Endothelial cell of umbilical vein (primary cell): ENCODE measurements around the gene RIMBP2. TPM values are rescaled to one million over a fixed set of nuclear protein-coding genes. Genes with fewer than 3 reads are reported as not detected.

Experiments
- BruUV-seq: library from RNA; stranded (reverse); fragments of 400-500 nt; replicated peaks from 2 replicates; lab custom pipeline; 2021; lab: Mats Ljungman, UMichigan
- CTCF ChIA-PET: fragments of 300-600, 350-600 bp; sonication (Branson Sonifier 250); formaldehyde crosslinking; loops from one replicate; lab custom pipeline; 2021; ENCODE audit warnings: antibody characterized with exemption, inconsistent platforms; lab: Charles Lee
- POLR2A ChIA-PET: fragments of 300-600, 350-600 bp; sonication (Branson Sonifier 250); formaldehyde crosslinking; loops from one replicate; lab custom pipeline; 2021; ENCODE audit warnings: antibody characterized with exemption, inconsistent platforms; lab: Charles Lee
- DNase-seq: peaks from one replicate; pipeline ENCODE4 v3.0.0-alpha.2; 2011; ENCODE audit warnings: low read depth, low spot score
- FAIRE-seq: peaks from 2 replicates; lab custom pipeline; 2011; peaks lifted over from hg19 to GRCh38; lab: Jason Lieb, UNC
- H2AFZ ChIP-seq: 2 replicates; pipeline ENCODE4 v1.6.0; 2012; ENCODE audit warnings: low read depth, low read length, control low read depth, inconsistent platforms
- H3K27ac ChIP-seq: 2 replicates; pipeline ENCODE4 v1.5.1; 2011; ENCODE audit warnings: low read depth, mild to moderate bottlenecking, control low read depth, low read length, moderate library complexity; ENCODE audit not compliant: insufficient read depth
- H3K27me3 ChIP-seq, 2 experiments: 2 replicates each; pipeline versions ENCODE4 v1.6.0 to v1.6.1; 2011; ENCODE audit warnings: low read length in 2 of 2, mixed read lengths in 1 of 2; ENCODE audit not compliant: control insufficient read depth in 2 of 2, insufficient read depth in 2 of 2
- H3K36me3 ChIP-seq, 2 experiments: 2 replicates in 1 of 2; 3 replicates in 1 of 2; pipeline ENCODE4 v1.5.1; 2011; ENCODE audit warnings: low read length in 2 of 2, mild to moderate bottlenecking in 1 of 2, moderate library complexity in 1 of 2; ENCODE audit not compliant: control insufficient read depth in 2 of 2, insufficient read depth in 2 of 2; ENCODE audit errors: extremely low read depth in 1 of 2
- H3K4me1 ChIP-seq: 3 replicates; pipeline ENCODE4 v1.5.1; 2011; ENCODE audit warnings: mild to moderate bottlenecking, low read length; ENCODE audit not compliant: control insufficient read depth, insufficient read depth; ENCODE audit errors: extremely low read depth
- H3K4me2 ChIP-seq: 2 replicates; pipeline ENCODE4 v1.6.1; 2011; ENCODE audit warnings: low read length, control low read depth, mixed read lengths; ENCODE audit not compliant: insufficient read depth
- H3K4me3 ChIP-seq, 3 experiments: fragments of 200-600 bp in 1 of 3; sonication (generic), shearing (Covaris generic) in 1 of 3; replicated peaks in 1 of 3; 2 replicates each; pipeline ENCODE4 v1.5.1; 2011 to 2016; ENCODE audit warnings: control low read depth in 3 of 3, low read length in 3 of 3, mild to moderate bottlenecking in 2 of 3, inconsistent platforms in 1 of 3, low read depth in 1 of 3, moderate library complexity in 1 of 3; ENCODE audit not compliant: insufficient read depth in 1 of 3
- H3K79me2 ChIP-seq: 2 replicates; pipeline ENCODE4 v1.6.0; 2012; ENCODE audit warnings: low read length, inconsistent platforms; ENCODE audit not compliant: control insufficient read depth, insufficient read depth
- H3K9ac ChIP-seq: replicated peaks from 2 replicates; pipeline ENCODE3; 2011; ENCODE audit warnings: low read length, control low read depth; ENCODE audit not compliant: insufficient read depth; ENCODE audit errors: extremely low read depth
- H3K9me1 ChIP-seq: replicated peaks from 3 replicates; pipeline ENCODE4 v1.6.0; 2011; ENCODE audit warnings: mild to moderate bottlenecking, low read length; ENCODE audit not compliant: control insufficient read depth, insufficient read depth; ENCODE audit errors: extremely low read depth
- H3K9me3 ChIP-seq: replicated peaks from 2 replicates; pipeline ENCODE4 v1.5.1; 2012; ENCODE audit warnings: low read length, inconsistent platforms; ENCODE audit not compliant: control insufficient read depth, insufficient read depth
- H4K20me1 ChIP-seq: replicated peaks from 2 replicates; pipeline ENCODE3; 2011; ENCODE audit warnings: mild to moderate bottlenecking, low read length; ENCODE audit not compliant: control insufficient read depth, insufficient read depth; ENCODE audit errors: extremely low read depth
- EZH2 ChIP-seq: IDR thresholded peaks from 2 replicates; pipeline ENCODE4 v1.6.1; 2012; ENCODE audit warnings: borderline replicate concordance, low read depth, mild to moderate bottlenecking, moderate library complexity, low read length, inconsistent platforms; ENCODE audit not compliant: severe bottlenecking
- FOS ChIP-seq: IDR thresholded peaks from 2 replicates; pipeline ENCODE4 v1.6.1; 2011; ENCODE audit warnings: mild to moderate bottlenecking, low read length, moderate library complexity, borderline replicate concordance; ENCODE audit not compliant: insufficient read depth
- GATA2 ChIP-seq: IDR thresholded peaks from 2 replicates; pipeline ENCODE4 v1.7.0; 2011; ENCODE audit warnings: low read depth, mild to moderate bottlenecking, moderate library complexity, mixed read lengths, low read length; ENCODE audit not compliant: insufficient read length, insufficient read depth
- JUN ChIP-seq: IDR thresholded peaks from 2 replicates; pipeline ENCODE4 v1.6.1; 2011; ENCODE audit warnings: borderline replicate concordance, low read depth; ENCODE audit not compliant: insufficient read length, insufficient read depth
- MYC ChIP-seq: IDR thresholded peaks from one replicate; pipeline ENCODE4 v1.6.1; 2011; ENCODE audit warnings: mild to moderate bottlenecking, low read depth, low read length
- POLR2A ChIP-seq: IDR thresholded peaks from 2 replicates; pipeline ENCODE4 v1.6.1; 2012; ENCODE audit warnings: low read depth, mild to moderate bottlenecking, control low read depth, low read length
- POLR2AphosphoS5 ChIP-seq: IDR thresholded peaks from 2 replicates; pipeline ENCODE4 v1.6.1; 2012; ENCODE audit warnings: low read depth, mild to moderate bottlenecking, control low read depth, low read length, moderate library complexity; ENCODE audit not compliant: insufficient read depth
- dilution Hi-C: fragments of 300-500 bp; cut with MboI; formaldehyde crosslinking; loops from one replicate; pipeline ENCODE4 v1.15.0; 2019; ENCODE audit warnings: low sequenced_read_pairs; ENCODE audit not compliant: extremely low pct_ligation_motif_present
- intact Hi-C: fragments of 100-400 bp; cut with micrococcal nuclease; formaldehyde crosslinking; loops from one replicate; pipeline ENCODE4 v1.10.0; 2022
- polyA plus RNA-seq, 4 experiments: library from polyadenylated mRNA; depleted of rRNA in 3 of 4; stranded (reverse) in 3 of 4; unstranded in 1 of 4; fragments of >200 nt; gene quantifications; 2 replicates each; pipeline versions ENCODE4 v1.2.1 to v1.2.3, GENCODE V29; 2011 to 2012; ENCODE audit warnings: missing spikeins in 1 of 4
- total RNA-seq: library from RNA; stranded (reverse); gene quantifications from 2 replicates; pipeline ENCODE4 v1.2.3, GENCODE V29; 2021
- TF ChIP-seq, protein P1 (sequence below): IDR thresholded peaks from 2 replicates; pipeline ENCODE4 v1.6.1; 2011; ENCODE audit not compliant: insufficient read depth, insufficient read length
- TF ChIP-seq, protein P2 (sequence below), 2 donors: IDR thresholded peaks; 1 replicate in 1 of 2; 2 replicates in 1 of 2; pipeline ENCODE4 v1.5.1; 2011; ENCODE audit warnings: low read length in 2 of 2, mild to moderate bottlenecking in 2 of 2, moderate library complexity in 2 of 2, control low read depth in 1 of 2, inconsistent platforms in 1 of 2, low read depth in 1 of 2; ENCODE audit not compliant: insufficient read depth in 1 of 2; ENCODE audit errors: extremely low read depth in 1 of 2

RIMBP2 gene
- total and polyA plus RNA-seq, 2 donors (not counting 3 experiments of a cell fraction or from before 2014, with no cell fraction given) = 0.04 TPM; not detected in 1

DNA sequence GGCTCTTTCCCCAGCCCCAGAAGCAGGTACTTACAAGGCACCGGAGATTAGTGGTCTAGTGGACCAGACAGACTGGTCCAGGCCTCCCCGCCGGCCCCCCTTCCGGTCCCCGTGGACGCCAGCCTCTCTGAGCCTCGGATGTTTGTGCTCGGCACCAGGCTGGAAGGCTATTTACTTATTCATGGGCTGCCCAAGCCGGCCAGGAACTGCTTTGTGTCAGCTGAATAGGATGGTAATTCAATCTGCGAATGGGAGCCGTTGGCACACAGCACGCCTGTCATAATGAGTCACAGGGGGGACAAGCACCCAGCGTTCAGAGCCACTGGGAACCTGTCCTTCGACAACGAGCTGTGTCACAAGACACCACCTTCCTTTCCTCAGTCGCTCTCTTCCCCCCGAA lies 82.3 kb downstream of the RIMBP2 start:
- FAIRE-seq (no peak), DNase-seq (no peak)
- Histone ChIP-seq H3K9ac (no peak overlapping the region), H3K4me3 (no peak overlapping the region), H3K27ac (no peak overlapping the region), H3K9me3 (no peaks in the 10 kb centered on the region), H4K20me1 (no peaks in the 10 kb centered on the region), H3K27me3 (no peaks in the 10 kb centered on the region), H3K4me2 (no peak overlapping the region), H3K4me1 (no peaks in the 10 kb centered on the region), H3K9me1 (no peaks in the 10 kb centered on the region), H2AFZ (no peak overlapping the region), H3K79me2 (no peaks in the 10 kb centered on the region), H3K36me3 (no peaks in the 10 kb centered on the region)
- TF ChIP-seq, protein P1, sequence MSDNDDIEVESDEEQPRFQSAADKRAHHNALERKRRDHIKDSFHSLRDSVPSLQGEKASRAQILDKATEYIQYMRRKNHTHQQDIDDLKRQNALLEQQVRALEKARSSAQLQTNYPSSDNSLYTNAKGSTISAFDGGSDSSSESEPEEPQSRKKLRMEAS = no peak
- TF ChIP-seq POLR2AphosphoS5 = no peak
- TF ChIP-seq FOS = no peak
- TF ChIP-seq JUN = no peak
- no peak for TF ChIP-seq EZH2
- no peak for TF ChIP-seq POLR2A
- TF ChIP-seq, protein P2, sequence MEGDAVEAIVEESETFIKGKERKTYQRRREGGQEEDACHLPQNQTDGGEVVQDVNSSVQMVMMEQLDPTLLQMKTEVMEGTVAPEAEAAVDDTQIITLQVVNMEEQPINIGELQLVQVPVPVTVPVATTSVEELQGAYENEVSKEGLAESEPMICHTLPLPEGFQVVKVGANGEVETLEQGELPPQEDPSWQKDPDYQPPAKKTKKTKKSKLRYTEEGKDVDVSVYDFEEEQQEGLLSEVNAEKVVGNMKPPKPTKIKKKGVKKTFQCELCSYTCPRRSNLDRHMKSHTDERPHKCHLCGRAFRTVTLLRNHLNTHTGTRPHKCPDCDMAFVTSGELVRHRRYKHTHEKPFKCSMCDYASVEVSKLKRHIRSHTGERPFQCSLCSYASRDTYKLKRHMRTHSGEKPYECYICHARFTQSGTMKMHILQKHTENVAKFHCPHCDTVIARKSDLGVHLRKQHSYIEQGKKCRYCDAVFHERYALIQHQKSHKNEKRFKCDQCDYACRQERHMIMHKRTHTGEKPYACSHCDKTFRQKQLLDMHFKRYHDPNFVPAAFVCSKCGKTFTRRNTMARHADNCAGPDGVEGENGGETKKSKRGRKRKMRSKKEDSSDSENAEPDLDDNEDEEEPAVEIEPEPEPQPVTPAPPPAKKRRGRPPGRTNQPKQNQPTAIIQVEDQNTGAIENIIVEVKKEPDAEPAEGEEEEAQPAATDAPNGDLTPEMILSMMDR (IDR thresholded peaks at IDR 0.05; ENCODE audit: extremely low read depth in 1 of 2, insufficient read depth in 1 of 2, low read depth in 1 of 2, low read length in 2 of 2) = no peak
- no peak for TF ChIP-seq MYC
- TF ChIP-seq GATA2 = no peak
- no TSS peak for BruUV-seq
- dilution Hi-C loops = no loop called here
- intact Hi-C loops = no loop called here
- ChIA-PET POLR2A (no interaction called here), CTCF (no interaction called here)
